Epithelial cell of esophagus (primary cell): ENCODE results near the gene SUSD4.

Source experiments
- DNase-seq: peaks from one replicate; pipeline ENCODE4 v3.0.0; 2010; ENCODE audit warnings: low read depth
- H3K4me3 ChIP-seq: 2 replicates; pipeline ENCODE4 v1.5.1; 2011; ENCODE audit warnings: mild to moderate bottlenecking, low read length, control low read depth
- CTCF ChIP-seq: IDR thresholded peaks from 2 replicates; pipeline ENCODE4 v1.5.1; 2011; ENCODE audit warnings: low read depth, mild to moderate bottlenecking, low read length, control low read depth, inconsistent platforms; ENCODE audit not compliant: insufficient read depth; ENCODE audit errors: missing control alignments

Gene SUSD4

GRCh38 chr1:223216531-223217205 is 147.3 kb downstream of the SUSD4 start:
- H3K4me3 ChIP-seq: no peak overlapping the region
- no peak for DNase-seq
- no peak for TF ChIP-seq CTCF

DNA sequence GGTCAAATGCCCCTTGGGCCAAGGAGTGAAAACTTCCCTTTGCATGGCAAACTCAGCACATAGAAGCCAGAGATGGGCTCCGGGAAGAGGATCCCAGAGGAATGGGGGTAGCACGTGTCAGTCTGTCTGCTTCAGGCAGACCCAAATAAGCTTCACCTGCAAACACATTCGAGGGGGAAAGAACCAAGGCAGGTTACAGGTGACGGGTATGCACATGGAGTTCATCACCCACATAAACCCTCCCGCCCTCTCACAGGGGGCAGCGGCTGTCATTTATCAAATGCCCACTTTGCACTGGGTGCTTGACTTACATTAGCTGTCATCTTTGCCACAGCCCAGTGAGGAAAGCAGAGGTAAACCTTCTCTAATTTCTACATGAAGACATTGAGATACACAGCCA is 147.9 kb downstream of the SUSD4 start:
- no peak overlapping the region for H3K4me3 ChIP-seq
- TF ChIP-seq CTCF: no peak
- DNase-seq: no peak

- no peak for DNase-seq
- no peak overlapping the region for H3K4me3 ChIP-seq
- TF ChIP-seq CTCF: no peak
These were observed 148.9 kb downstream of the SUSD4 start for GRCh38 chr1:223215026-223215425.

DNA sequence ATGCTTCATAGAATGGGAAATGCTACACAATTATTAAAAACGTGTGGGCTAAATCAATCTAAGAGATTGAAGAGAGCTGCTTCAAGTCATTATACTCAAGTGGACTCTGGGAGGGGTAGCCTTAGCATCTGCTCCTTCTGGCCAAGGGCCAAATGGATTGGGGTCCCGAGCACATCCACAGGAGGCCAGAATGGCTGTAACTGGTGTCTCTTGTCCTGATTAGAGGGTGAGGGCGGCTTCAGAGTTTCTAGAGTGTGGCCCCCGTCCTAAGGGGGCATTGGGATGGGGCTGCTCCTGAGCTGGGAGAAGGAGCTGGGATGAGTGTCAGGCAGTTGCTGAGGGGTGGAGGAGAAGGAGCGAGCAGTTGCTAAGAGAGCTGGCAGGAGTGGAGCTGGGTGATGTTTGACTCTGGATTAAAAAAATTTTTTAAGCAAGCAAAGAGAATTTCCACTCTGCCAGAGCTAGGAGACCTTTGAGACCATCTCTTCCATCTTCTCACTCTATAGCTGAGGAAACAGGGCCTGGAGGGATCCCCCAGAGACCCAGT is 149.6 kb downstream of the SUSD4 start:
- H3K4me3 ChIP-seq: no peak overlapping the region
- no peak for TF ChIP-seq CTCF

GRCh38 chr1:223212441-223212840 is 151.5 kb downstream of the SUSD4 start:
- TF ChIP-seq CTCF: no peak
- DNase-seq: no peak
- H3K4me3 ChIP-seq: no peak overlapping the region

More for the DNA sequence above, 149.6 kb downstream of the SUSD4 start:
- DNase-seq: no peak

DNA sequence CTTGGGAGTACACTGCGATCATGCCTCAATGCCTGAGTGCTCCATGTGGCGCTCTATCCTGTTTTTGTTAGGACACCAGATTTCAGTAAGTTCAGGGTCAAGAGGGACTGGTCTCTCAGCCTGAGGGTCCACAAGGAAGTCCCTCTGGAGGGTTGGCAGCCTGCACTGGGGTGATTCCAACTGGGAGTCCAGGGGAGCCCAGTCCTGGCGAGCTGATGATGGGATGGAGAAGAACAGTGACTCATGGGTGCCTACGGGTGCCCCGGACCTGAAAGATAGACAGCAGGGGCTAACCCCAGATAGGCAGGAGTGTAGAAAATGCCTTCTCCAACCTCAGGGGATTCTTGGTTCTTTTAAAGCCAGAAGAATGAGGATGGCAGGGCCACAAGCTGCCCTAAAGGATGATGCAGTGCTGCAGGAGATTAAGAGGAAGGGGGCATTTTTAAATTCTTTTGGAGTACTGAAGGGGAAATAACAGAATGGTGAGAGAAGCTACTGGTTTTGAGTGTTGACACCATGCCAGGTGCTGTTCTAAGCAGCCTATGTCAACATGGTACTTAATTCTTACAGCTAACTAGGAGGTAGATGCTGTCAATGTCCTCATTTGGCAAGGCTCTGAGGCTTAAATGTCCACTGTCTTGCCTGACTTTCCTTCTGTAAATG is 152.5 kb downstream of the SUSD4 start:
- DNase-seq: no peak
- no peak overlapping the region for H3K4me3 ChIP-seq
- TF ChIP-seq CTCF: no peak

- H3K4me3 ChIP-seq: no peak overlapping the region
- DNase-seq: no peak
- no peak for TF ChIP-seq CTCF
These were observed 153.2 kb downstream of the SUSD4 start for GRCh38 chr1:223210788-223211120.
